Ishikawa (cell line): ENCODE measurements around the gene URI1.

Source experiments
- CEBPB ChIP-seq: IDR thresholded peaks from 2 replicates; pipeline ENCODE4 v1.6.1; 2012
- CREB1 ChIP-seq: IDR thresholded peaks from 2 replicates; pipeline ENCODE4 v1.6.1; 2012; ENCODE audit warnings: low read depth
- EGR1 ChIP-seq: IDR thresholded peaks from 2 replicates; pipeline ENCODE4 v1.6.1; 2012
- EP300 ChIP-seq: IDR thresholded peaks from 2 replicates; pipeline ENCODE4 v1.6.1; 2012; ENCODE audit warnings: borderline replicate concordance
- FOXM1 ChIP-seq: IDR thresholded peaks from 2 replicates; pipeline ENCODE4 v1.6.1; 2012; ENCODE audit warnings: low read depth, borderline replicate concordance
- MAX ChIP-seq: IDR thresholded peaks from 2 replicates; pipeline ENCODE4 v1.6.1; 2012
- NFIC ChIP-seq: IDR thresholded peaks from 2 replicates; pipeline ENCODE4 v1.6.1; 2012
- RAD21 ChIP-seq: IDR thresholded peaks from 2 replicates; pipeline ENCODE4 v1.6.1; 2012; ENCODE audit warnings: low read depth
- REST ChIP-seq: IDR thresholded peaks from 2 replicates; pipeline ENCODE4 v1.6.1; 2012; ENCODE audit warnings: low read depth, mild to moderate bottlenecking
- TAF1 ChIP-seq: IDR thresholded peaks from 2 replicates; pipeline ENCODE4 v1.6.1; 2012; ENCODE audit warnings: low read depth, mild to moderate bottlenecking
- TCF12 ChIP-seq: IDR thresholded peaks from 2 replicates; pipeline ENCODE4 v1.6.1; 2012; ENCODE audit warnings: low read depth
- TEAD4 ChIP-seq: IDR thresholded peaks from 2 replicates; pipeline ENCODE4 v1.6.1; 2012
- USF1 ChIP-seq: IDR thresholded peaks from 2 replicates; pipeline ENCODE4 v1.6.1; 2012
- YY1 ChIP-seq: IDR thresholded peaks from 2 replicates; pipeline ENCODE4 v1.6.1; 2012; ENCODE audit warnings: low read depth
- ZBTB7A ChIP-seq: IDR thresholded peaks from 2 replicates; pipeline ENCODE4 v1.6.1; 2012; ENCODE audit warnings: low read depth

URI1 gene

GRCh38 chr19:29963576-29963975, 21.5 kb downstream of the URI1 start:
- TF ChIP-seq ZBTB7A = no peak
- no peak for TF ChIP-seq CREB1
- TF ChIP-seq TEAD4 = no peak
- TF ChIP-seq RAD21 = no peak

- no peak for TF ChIP-seq NFIC
- TF ChIP-seq CEBPB = peak; percentile 41; the same call in 1 of the 2 replicates
These were observed 22.1 kb downstream of the URI1 start for GRCh38 chr19:29964171-29964570.

- no peak for TF ChIP-seq FOXM1
These were observed 23.5 kb downstream of the URI1 start for GRCh38 chr19:29965492-29965891.

GRCh38 chr19:29966142-29966541, 24.1 kb downstream of the URI1 start:
- 0 out of 2 replicates have a peak, but pooled peaks have one; percentile 12 for TF ChIP-seq USF1

- 0 out of 2 replicates have a peak, but pooled peaks have one; percentile 2 for TF ChIP-seq RAD21
- TF ChIP-seq ZBTB7A = no peak
These were observed 24.7 kb downstream of the URI1 start for GRCh38 chr19:29966588-29967249.

GRCh38 chr19:29967623-29968022, 25.6 kb downstream of the URI1 start:
- no peak for TF ChIP-seq MAX
- TF ChIP-seq ZBTB7A = no peak
- no peak for TF ChIP-seq EP300
- TF ChIP-seq TAF1 = no peak
- no peak for TF ChIP-seq NFIC
- no peak for TF ChIP-seq EGR1
- TF ChIP-seq YY1 = no peak
- no peak for TF ChIP-seq RAD21

GRCh38 chr19:29969891-29970290, 27.9 kb downstream of the URI1 start:
- TF ChIP-seq TAF1 = no peak
- no peak for TF ChIP-seq MAX
- TF ChIP-seq CEBPB = no peak
- no peak for TF ChIP-seq USF1
- no peak for TF ChIP-seq REST
- no peak for TF ChIP-seq YY1
- TF ChIP-seq ZBTB7A = no peak
- no peak for TF ChIP-seq FOXM1

GRCh38 chr19:29971002-29971401, 29.0 kb downstream of the URI1 start:
- TF ChIP-seq USF1 = no peak
- no peak for TF ChIP-seq REST
- no peak for TF ChIP-seq NFIC
- TF ChIP-seq TEAD4 = no peak
- TF ChIP-seq CREB1 = no peak
- no peak for TF ChIP-seq MAX
- TF ChIP-seq FOXM1 = no peak
- TF ChIP-seq TCF12 = no peak
- no peak for TF ChIP-seq CEBPB
- no peak for TF ChIP-seq TAF1
- TF ChIP-seq ZBTB7A = no peak
- no peak for TF ChIP-seq EP300
- TF ChIP-seq RAD21 = no peak
- no peak for TF ChIP-seq EGR1
- TF ChIP-seq YY1 = no peak
